SK-N-MC (cell line): ENCODE data around the gene KCNN3.
"Not testable (repeated sequence)": the region's sequence is repeated elsewhere in the genome, so short reads cannot be mapped to it uniquely, and the experiment has no call there.

ENCODE experiments used
- DNase-seq: peaks from one replicate; pipeline ENCODE4 v3.0.0-alpha.2; 2011; ENCODE audit warnings: low read depth, low spot score
- H3K27ac ChIP-seq: fragments of 200-600 bp; sonication (generic); 2 replicates; pipeline ENCODE4 v1.5.1; 2016; ENCODE audit warnings: mixed run types
- H3K36me3 ChIP-seq: fragments of 200-600 bp; sonication (generic); 2 replicates; pipeline ENCODE4 v1.6.1; 2017; ENCODE audit warnings: antibody characterized with exemption, low read length, mixed read lengths; ENCODE audit not compliant: insufficient read depth
- H3K4me3 ChIP-seq: fragments of 200-600 bp; sonication (generic); 2 replicates; pipeline ENCODE4 v1.5.1; 2016
- H3K9ac ChIP-seq: fragments of 200-600 bp; sonication (generic); 2 replicates; pipeline ENCODE4 v1.8.0; 2017; ENCODE audit warnings: mixed run types, mixed read lengths; ENCODE audit not compliant: insufficient read length
- H3K9me3 ChIP-seq: fragments of 200-600 bp; sonication (generic); 2 replicates; pipeline ENCODE4 v1.6.1; 2017; ENCODE audit warnings: low read depth, mild to moderate bottlenecking, antibody characterized with exemption, low read length, moderate library complexity, mixed read lengths
- EZH2 ChIP-seq: fragments of 200-600 bp; sonication (generic); IDR thresholded peaks from one replicate; pipeline ENCODE4 v1.6.1; 2017; ENCODE audit warnings: antibody characterized with exemption
- FOXP2 ChIP-seq: optimal IDR thresholded peaks from 2 replicates; pipeline ENCODE3; 2011; ENCODE audit warnings: mild to moderate bottlenecking, moderate library complexity; ENCODE audit not compliant: insufficient read depth; ENCODE audit errors: extremely low read length, control extremely low read depth
- POLR2AphosphoS5 ChIP-seq: IDR thresholded peaks from 2 replicates; pipeline ENCODE4 v1.6.1; 2012; ENCODE audit warnings: mild to moderate bottlenecking, low read depth, low read length, borderline replicate concordance

Gene KCNN3

DNA sequence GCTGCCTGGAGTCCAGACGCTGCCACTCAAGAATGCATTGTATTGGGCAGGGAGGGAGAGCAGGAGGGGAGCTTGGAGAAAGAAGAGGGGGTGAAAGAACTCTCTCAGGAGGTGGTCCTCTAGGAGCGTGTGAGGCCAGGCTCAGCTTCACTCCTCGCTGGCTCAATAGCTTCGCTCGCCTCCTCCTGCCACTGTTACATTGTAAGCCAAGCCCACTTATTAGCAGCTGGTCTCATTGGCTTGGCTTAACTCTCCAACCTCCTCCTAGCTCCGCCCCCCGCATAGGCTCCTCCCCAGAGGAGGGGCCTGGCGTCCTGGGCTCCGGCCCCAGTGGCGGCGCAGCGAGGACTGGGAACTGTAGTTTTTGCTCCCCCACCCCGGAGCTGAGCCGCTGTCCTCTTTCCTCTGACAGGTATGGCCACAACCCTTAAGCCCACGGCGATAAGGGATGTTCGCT is at the start of gene KCNN3:
Gene KCNN3, minus strand, starts transcription at position 167 of the 457 bp plus-strand sequence. CDS start 317 bp downstream, outside the sequence.
- TF ChIP-seq EZH2, result no peak
- TF ChIP-seq POLR2AphosphoS5, result peak; percentile 38; the same call in 1 of the 2 replicates
- peak; percentile 35 for TF ChIP-seq FOXP2
- peak within 1 kb of the TSS; percentile 79 for H3K4me3 ChIP-seq
- H3K9me3 ChIP-seq, result no peaks in the 10 kb centered on the region
- H3K27ac ChIP-seq, result no peak within 1 kb of the TSS
- DNase-seq, result peak; percentile 59
- no peak within 1 kb of the TSS for H3K9ac ChIP-seq
- no peaks in the 10 kb centered on the region for H3K36me3 ChIP-seq

DNA sequence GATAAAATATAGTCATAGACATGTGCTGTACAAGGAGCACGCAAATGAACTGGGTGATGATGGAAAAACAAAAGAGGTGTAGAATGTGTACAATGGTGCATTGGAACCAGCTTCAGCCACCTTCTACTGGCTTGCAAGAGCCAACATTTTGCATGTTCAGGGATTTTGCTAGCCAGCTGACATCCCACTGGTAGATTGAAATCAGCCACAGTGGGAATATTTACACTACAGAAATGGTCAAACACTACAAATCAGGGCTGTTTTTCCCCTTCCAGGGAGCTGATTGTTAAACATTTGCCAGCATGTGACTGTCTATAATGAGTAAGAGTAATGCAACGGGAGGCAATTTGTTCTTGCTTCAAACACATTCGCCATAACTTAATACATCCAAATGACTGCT is 43.2 kb upstream of the KCNN3 start:
- no peak for TF ChIP-seq EZH2
- TF ChIP-seq POLR2AphosphoS5, result no peak
- TF ChIP-seq FOXP2, result no peak
- no peak for DNase-seq

DNA sequence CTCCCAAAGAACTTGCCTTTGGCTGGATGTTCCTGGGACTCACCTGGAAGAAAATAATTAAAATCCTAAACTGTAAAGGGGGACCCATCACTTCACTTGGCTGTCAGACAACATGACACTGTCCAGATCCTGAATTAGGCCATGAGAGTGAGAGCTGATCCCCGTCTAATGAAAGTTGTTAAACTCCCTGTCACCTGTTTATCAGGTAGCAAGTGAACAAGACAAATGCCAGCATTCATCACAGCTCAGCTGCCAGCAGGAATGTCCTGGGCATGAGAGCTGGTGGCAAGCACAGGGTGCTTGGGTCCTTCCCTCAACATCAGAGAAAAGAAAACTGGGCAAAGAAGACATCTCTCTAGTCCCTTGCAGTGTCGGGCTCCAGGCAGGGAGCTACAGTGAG is 42.7 kb upstream of the KCNN3 start:
- Histone ChIP-seq H3K9me3 (no peaks in the 10 kb centered on the region), H3K36me3 (no peaks in the 10 kb centered on the region), H3K4me3 (no peak overlapping the region), H3K27ac (no peak overlapping the region), H3K9ac (no peak overlapping the region)
- no peak for DNase-seq
- TF ChIP-seq FOXP2 (no peak), EZH2 (no peak), POLR2AphosphoS5 (no peak)

More for the DNA sequence above, 43.2 kb upstream of the KCNN3 start:
- Histone ChIP-seq H3K4me3 (no peak overlapping the region), H3K27ac (no peak overlapping the region), H3K36me3 (no peaks in the 10 kb centered on the region), H3K9me3 (no peaks in the 10 kb centered on the region), H3K9ac (no peak overlapping the region)

DNA sequence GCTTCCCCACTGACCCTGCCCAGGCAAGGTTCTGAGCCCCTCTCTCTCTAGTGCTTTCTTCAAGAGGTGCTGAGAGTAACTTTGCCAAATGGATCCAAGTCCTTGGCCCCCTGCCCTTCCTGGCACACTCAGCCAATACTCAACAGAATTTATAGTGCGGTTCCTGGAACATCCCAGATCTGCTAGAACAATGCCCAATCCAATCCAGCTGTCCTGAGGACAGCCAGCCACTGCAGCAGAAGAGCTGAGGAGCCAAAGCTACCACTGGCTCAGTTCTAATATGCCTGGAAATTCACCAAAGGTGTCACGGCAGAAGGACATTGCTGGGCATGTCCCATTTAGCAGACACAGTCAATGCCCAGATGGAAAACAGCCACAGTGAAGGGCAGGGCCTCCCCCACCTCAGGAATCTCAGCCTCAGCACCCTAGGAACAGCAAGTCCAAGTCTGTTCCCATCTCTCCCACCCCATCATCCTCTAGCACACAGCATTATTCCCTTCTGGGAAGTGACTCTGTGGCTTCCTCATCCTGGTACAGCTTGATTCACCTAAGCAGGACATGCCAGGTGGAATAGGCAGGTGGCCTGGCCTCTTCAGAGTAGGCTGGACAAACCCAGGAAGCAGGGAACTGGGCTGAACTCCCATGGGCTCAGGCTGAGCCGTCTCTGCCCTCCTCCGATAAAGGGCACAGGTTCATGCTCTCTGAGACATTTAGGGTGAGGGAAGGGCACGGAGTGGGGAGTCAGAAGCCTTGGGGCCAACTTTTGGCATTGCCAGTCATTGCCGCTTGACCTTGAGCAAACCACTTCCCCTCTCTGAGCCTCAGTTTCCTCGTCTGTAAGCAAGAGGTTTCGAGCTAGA is 41.8 kb upstream of the KCNN3 start:
- no peak overlapping the region for H3K4me3 ChIP-seq
- no peak overlapping the region for H3K9ac ChIP-seq
- no peaks in the 10 kb centered on the region for H3K36me3 ChIP-seq
- no peaks in the 10 kb centered on the region for H3K9me3 ChIP-seq
- no peak overlapping the region for H3K27ac ChIP-seq
- TF ChIP-seq FOXP2 (no peak), POLR2AphosphoS5 (no peak)
- no peak for DNase-seq

DNA sequence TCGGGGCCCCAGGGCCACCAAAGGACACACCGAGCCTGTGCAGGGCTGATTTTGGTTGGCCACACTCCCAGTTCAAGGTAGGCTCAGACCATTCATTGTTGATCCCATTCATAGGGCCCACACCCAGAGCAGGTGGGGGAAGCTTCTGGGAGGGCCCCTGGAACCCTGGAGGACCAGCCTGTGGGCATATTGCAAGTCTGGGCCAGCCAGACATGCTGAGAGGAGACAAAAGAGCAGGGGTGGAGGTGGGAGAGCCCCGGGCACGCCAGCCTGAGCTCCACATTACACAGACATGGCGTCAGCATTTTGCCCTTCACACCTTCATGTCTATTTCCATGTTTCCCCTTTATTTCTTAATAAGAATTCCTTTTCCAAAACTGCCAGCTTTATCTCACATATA is 40.8 kb upstream of the KCNN3 start:
- Histone ChIP-seq H3K9ac (no peak overlapping the region), H3K27ac (no peak overlapping the region)
- no peak for TF ChIP-seq POLR2AphosphoS5
- no peak for TF ChIP-seq FOXP2
- TF ChIP-seq EZH2, result no peak

DNA sequence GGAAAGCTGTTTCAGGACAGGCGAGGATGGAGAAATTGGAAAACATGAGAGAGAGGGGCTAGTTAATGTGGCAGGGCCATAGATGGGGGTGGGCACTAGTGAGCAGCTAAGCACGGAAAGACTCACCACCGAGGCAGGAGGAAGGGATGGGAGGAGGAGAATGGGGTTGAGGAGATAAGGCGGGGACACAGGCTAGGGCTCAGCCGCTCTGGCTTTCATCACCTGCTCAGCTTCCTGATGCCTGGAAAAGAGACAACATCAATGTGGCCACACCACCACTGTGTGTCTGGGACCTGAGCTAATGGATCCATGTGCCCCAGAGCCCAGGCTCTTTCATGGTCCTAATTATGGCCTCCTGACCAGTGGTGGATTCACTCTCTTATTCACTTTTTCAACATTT is 38.9 kb upstream of the KCNN3 start:
- TF ChIP-seq FOXP2 (no peak), POLR2AphosphoS5 (no peak), EZH2 (no peak)
- Histone ChIP-seq H3K36me3 (no peaks in the 10 kb centered on the region), H3K4me3 (no peak overlapping the region), H3K27ac (no peak overlapping the region), H3K9ac (no peak overlapping the region), H3K9me3 (no peaks in the 10 kb centered on the region)
- no peak for DNase-seq

More for the DNA sequence above, 40.8 kb upstream of the KCNN3 start:
- DNase-seq, result no peak
- Histone ChIP-seq H3K9me3 (no peaks in the 10 kb centered on the region), H3K4me3 (no peak overlapping the region), H3K36me3 (no peaks in the 10 kb centered on the region)

DNA sequence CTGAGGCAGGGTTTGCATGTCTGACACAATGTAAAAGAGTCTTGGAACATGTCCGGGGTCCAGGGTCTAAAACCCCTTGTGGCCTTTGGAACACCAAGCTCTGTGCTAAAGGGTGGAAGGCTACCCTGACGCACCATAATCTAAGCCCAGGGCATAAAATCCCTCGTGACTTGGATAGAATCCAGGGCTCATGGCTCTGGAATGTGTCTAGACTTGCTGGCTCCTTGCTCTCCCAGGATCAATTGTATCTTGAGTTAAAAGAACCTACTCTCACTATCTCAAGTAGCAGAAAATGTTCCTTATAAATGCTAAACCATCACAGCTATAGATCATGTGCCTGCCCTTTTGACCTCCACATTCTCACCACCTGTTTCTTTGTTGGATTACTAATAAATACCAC is 38.0 kb upstream of the KCNN3 start:
- not testable (repeated sequence) for H3K9me3 ChIP-seq, H3K27ac ChIP-seq, H3K4me3 ChIP-seq, DNase-seq, H3K36me3 ChIP-seq, H3K9ac ChIP-seq

DNA sequence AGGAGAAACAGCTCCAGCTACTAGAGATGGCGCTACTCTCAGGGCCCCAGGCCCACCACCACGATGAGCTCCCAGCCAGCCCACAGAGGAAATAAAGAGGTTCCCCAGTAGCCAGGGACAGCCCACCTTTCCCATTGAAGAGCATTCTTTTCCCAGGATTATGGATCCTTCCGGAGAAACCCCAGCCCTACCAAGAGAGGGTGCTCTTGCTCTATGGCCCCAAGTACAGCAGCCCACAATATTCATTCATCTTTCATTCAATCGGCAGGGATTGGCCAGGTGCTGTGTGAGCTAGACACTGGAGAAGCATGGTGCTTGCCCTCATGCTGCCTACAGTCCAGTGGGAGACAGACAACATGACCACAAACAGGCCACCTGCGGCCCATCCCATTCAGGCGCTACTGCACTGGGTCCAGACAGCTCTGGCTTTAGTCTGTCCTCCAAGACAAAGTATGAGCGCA is 36.6 kb upstream of the KCNN3 start:
- no peak for DNase-seq
- no peak overlapping the region for H3K9ac ChIP-seq
- TF ChIP-seq EZH2 (no peak), POLR2AphosphoS5 (no peak), FOXP2 (no peak)
- H3K9me3 ChIP-seq, result no peaks in the 10 kb centered on the region
- H3K36me3 ChIP-seq, result no peaks in the 10 kb centered on the region
- H3K4me3 ChIP-seq, result no peak overlapping the region
- H3K27ac ChIP-seq, result no peak overlapping the region
